Activated CD4-positive, alpha-beta T cell treated with anti-CD3 and anti-CD28 coated beads, Interleukin-10, Interleukin-2, amounts not matched to agents 100 ng/mL and 50 ng/mL, durations not matched to agents 16 hours and 8 hours (primary cell): ENCODE measurements around the gene SLC36A1.
"Not testable (repeated sequence)": the region's sequence is repeated elsewhere in the genome, so short reads cannot be mapped to it uniquely, and the experiment has no call there.

ENCODE experiments used
- DNase-seq: peaks from one replicate; pipeline ENCODE4 v3.0.0-alpha.2; 2020

The SLC36A1 gene

GRCh38 chr5:151447174-151448037 lies at the start of gene SLC36A1:
Gene SLC36A1 (plus strand): TSS chr5:151447603. CDS start chr5:151458793, 11,190 bp downstream.
- peak; percentile 96 for DNase-seq

DNA sequence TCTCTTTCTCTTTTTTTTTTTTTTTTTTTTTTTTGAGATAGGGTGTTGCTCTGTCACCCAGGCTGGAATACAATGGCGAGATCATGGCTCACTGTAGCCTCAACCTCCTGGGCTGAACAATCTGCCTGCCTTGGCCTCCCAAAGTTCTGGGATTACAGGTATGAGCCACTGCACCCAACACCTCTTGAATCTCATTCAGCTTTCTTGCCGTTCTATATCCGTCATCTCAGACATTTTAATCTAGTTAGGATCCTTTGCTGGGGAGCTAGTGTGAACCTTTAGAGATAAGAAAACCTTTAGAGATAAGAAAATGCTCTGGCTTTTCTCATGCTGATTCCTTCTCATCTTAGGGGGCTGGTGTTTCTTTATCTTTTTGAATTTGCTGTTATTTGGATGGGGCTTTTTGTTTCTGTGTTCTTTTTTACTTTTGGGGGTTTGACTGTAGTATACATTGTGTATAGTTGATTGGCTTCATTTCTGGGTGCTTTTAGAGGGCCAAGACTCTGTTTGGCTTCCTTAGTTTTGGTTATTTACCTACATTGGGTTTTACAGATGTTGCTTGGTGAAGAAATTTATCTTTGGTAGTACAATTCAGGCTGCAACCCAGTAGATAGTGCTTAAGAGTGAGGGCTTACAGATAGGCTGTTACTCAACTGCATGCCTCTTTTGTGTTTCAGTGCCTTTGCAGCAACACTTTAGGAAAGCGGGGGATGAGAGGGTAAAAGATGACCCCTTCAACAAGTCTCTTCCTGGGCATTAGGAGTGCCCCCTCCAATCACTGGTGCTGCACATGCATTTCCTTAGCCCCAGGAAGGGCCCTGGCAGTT lies 41.9 kb upstream of the SLC36A1 start:
- DNase-seq = no peak

DNA sequence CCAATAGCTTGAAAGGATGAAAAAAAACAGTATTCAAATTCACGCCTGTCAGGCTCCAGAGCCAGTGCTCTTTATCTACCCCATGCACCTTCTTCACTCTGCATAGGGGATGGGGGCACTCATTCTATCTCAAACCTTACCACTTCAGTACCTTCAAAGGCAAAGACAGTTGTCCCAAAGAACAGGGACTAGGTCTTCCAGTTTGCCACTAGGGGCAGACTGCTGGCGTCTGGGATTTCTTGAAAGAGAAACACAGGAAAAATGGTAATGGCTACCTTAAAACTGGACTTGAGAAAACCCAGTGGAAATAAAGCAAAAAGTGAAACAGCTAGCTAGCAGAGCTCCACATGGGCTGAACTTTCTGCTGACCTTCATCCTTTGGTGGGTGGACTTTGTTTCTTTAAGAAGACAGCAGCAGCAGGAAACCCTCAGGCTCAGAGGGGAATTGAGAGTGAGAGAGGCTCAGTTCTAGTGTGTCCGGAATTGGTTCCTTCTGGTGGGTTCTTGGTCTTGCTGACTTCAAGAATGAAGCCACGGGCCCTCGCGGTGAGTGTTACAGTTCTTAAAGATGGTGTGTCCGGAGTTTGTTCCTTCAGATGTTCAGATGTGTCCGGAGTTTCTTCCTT lies 41.0 kb upstream of the SLC36A1 start:
- no peak for DNase-seq

GRCh38 chr5:151408591-151409230 lies 38.7 kb upstream of the SLC36A1 start:
- DNase-seq = no peak

DNA sequence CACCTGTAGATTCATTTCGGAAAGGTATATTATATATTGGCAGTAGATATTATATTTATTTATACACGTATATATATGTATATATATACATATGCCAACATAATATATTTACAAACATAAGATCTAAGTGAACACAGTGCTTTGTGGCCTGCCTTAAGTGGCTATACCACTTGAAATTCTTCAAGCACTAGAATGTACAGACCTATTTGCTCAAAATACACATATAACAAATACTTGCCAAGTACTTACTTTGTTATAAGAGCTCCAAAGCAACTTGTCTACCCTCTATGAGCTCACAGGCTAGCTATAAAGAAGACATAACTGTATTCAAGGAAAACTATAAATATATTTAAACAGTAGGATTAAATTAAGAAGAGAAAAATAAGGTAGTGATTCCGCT lies 33.6 kb upstream of the SLC36A1 start:
- DNase-seq = no peak

GRCh38 chr5:151414536-151414935 lies 32.9 kb upstream of the SLC36A1 start:
- no peak for DNase-seq

GRCh38 chr5:151417712-151418111 lies 29.7 kb upstream of the SLC36A1 start:
- no peak for DNase-seq

DNA sequence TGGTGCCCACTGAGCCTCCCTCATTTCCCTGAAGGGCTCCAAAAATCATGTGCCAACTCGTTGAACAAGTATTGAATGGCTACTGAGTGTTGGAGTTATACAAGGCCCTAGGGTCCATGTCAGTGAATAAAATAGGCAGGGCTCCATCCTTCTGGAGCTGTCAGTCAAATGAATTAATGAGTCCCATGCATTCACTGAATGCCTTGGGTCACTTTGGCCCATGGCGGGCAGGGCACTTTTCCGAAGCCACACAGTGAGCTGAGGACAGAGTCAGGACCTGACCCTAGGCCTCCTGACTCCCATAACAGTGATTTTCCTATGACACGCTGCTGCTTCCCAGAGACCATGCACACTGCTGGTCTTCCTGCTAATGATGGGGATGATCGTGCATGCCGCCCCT lies 27.3 kb upstream of the SLC36A1 start:
- DNase-seq = no peak

GRCh38 chr5:151424892-151425523 lies 22.4 kb upstream of the SLC36A1 start:
- DNase-seq = no peak

GRCh38 chr5:151426347-151426746 lies 21.1 kb upstream of the SLC36A1 start:
- not testable (repeated sequence) for DNase-seq

DNA sequence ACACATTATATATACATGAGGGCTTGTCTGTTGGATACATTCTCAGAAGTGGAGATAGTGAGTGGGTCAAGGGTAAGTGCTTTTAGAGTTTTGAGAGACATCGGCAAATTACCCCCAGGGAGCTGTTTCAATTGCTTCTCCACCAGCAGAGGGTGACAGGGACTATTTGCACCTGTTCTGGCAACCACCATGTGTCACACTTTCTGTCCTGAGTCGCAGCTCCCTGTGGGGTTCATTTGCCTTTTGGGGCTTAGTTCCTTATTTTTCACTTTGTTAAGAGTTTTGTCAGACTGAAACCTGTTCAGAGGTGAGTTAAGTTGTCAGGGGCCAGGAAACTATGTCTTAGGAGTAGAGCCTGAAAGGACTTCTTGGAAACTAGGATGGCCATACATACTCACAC lies 20.1 kb upstream of the SLC36A1 start:
- DNase-seq = no peak

DNA sequence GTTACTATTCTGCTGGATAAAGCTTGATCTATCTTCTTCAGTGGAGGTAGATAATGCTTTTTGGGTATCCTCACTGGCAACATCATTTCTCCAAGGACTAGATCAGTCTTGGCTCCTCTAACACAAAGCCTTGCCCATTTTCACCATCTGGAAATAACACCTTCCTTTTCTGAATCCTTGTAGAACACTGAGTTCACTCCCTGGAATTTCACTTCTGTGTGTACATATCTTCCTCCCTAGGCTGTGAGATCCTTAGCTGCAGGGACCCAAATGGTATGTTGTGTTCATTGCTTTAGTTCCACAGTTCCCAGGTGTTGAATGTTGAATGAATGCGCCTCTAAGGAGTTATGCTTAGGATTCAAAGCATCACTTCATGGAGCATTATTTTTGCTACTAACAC lies 16.7 kb upstream of the SLC36A1 start:
- no peak for DNase-seq

GRCh38 chr5:151431666-151432065 lies 15.7 kb upstream of the SLC36A1 start:
- DNase-seq = no peak

DNA sequence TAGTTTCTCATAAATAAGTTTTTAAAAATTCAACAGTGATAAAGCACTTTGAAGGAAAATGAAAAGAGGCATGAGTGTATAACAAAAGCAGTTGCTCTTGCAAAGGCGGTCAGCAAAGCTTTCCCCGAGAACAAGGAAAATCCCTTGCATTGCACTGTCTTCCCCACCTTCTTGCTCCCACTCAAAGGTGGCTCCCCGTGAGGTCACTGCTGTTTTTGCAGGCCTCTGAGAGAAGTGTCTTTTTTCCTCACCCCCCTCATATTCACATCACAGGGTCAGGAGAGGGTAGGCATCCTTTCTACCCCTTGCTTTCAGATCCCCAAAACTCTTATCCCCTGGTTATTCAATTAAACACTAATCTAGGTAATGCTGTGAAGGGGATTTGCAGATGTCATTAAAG lies 15.2 kb upstream of the SLC36A1 start:
- DNase-seq = no peak

GRCh38 chr5:151434570-151435237 lies 12.7 kb upstream of the SLC36A1 start:
- no peak for DNase-seq

DNA sequence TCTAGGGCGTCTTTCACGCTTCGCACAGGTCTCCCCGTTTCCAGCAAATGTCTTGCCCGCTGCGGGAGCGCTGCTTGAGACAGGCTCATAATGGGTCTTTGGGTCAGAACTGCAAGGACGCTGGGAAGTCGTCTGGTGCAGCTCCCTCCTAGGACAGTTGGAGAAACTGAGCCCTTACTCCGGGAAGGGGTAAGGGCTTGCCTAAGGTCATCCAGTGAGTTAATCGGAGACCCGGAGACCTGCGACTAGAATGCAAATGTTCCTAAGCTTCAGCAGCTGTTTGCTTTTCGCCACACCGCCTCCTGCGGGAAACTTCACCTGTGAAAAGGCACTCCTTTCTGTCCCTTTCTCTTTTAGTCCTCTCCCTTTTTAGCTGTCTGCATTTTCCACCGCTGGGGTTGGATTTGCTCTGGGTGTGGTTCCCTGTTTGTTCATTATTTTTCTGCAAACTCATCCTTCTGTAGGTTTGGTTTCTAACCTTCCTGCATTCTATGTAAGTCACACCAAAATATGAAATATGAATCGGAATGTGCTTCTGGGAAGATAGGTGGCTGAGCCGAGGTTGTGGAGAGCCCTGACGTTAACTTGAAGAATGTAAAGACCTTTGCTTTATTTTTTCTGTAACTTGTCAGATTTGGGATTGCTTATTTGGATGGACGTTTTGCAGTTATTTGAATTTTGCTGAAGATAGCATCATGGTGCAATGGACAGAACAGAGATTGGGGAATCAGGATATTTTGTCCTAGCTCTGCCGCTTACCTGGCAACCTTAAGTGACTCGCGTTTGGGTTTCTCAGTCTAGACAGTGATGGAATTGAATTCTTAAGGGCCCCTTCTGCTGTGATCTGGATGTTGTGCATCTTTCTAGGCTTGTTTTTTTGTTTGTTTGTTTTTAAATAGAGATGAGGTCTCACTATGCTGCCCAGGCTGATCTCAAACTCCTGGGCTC lies 909 bp downstream of the SLC36A1 start:
- DNase-seq = peak; percentile 23

DNA sequence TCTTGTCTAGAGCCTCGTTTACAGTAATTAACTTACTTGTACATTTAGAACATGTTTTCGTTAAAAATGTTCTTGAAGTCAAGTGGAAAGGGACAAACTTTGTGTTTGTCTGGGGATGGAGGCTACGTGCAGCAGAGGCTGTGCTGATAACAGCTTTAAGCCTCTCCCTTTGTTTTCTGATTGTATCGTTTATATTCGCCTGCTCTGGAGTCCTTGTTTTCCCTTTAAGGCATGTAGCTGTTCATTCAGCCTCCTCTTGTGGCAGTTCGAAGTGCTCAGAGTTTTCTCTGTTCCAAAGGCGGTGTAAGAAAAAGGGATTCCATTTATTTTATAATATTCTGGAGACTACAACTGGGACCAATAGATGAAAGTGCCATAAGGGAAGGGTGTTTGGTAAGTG lies 1.9 kb downstream of the SLC36A1 start:
- no peak for DNase-seq

DNA sequence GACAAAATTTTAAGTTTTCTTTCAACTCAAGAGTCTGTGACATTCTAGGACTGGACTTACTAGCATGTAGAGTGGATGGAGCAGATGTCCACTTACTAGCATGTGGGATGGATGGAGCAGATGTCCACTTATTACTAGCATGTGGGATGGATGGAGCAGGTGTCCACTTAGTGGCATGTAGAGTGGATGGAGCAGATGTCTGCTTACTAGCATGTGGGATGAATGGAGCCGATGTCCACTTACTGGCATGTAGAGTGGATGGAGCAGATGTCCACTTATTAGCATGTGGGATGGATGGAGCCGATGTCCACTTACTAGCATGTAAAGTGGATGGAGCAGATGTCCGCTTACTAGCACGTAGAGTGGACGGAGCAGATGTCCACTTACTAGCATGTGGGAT lies 2.4 kb downstream of the SLC36A1 start:
- DNase-seq = no peak

- no peak for DNase-seq
Measured at GRCh38 chr5:151450605-151451004, 3.2 kb downstream of the SLC36A1 start.

DNA sequence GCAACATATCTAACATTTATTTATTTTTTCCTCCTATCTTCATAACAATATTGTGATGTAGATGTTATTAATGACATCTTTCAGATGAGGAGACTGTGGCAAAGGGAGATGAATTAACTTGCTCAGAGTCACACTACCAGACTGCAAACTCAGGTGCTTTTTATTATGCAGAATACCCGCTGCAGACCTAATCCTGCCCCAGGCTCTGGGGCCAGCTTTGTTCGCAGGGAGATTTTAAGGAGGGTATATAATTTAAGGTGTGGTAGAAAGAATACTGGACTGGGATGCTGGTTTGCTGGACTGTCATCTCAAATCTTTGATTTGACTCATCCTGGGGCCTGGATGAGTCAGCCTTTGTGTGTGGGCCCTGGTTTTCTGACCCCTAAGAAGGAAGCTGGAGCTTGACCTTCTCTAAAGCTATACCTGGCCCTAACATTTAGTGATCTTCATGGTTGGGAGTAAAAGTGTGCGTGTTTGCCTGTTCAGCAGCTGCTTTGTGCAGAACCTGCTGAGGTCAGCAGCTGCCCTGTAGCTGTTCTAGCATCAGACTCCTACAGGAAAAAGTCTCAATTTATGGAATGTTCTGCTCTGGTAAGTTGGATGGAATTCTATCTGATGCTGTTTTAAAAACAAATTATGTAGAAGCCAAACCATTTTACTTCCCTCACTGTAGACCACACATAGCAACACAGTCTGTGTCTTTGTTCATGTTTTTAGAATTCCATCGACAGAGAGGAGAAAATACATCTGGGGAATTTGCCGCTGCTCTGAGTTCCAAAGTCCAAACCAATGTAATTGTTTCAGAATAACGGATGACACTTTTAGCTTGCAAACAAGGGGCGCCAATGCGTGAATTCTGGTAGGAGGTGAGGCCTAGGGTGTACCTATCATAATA lies 4.5 kb downstream of the SLC36A1 start:
- peak; percentile 52 for DNase-seq
